Left ventricle myocardium superior (tissue), 1 donor: ENCODE measurements around the gene CNPY1. TPM values are rescaled to one million over a fixed set of nuclear protein-coding genes. Genes with fewer than 3 reads are reported as not detected.
A peak's percentile ranks its signal among the peaks of the same experiment; 100 is the strongest.
"Not testable (repeated sequence)": the region's sequence is repeated elsewhere in the genome, so short reads cannot be mapped to it uniquely, and the experiment has no call there.

Experiments
- ATAC-seq: fragments of 200-7000 bp; cut with Tn5 transposase; one replicate; pipeline ENCODE4 v1.9.1; 2020; ENCODE audit warnings: mild to moderate bottlenecking, moderate library complexity
- DNase-seq: peaks from one replicate; pipeline ENCODE4 v3.0.0-alpha.2; 2020
- intact Hi-C: fragments of 100-400 bp; cut with micrococcal nuclease; formaldehyde crosslinking; loops from one replicate; pipeline ENCODE4 v1.11.0; 2022
- total RNA-seq: library from RNA; stranded (reverse); fragmentation: NEBNext Ultra II Directional; extraction: Animal tissue kit (Norgen Biotek cat#: 25700); gene quantifications from one replicate; pipeline ENCODE4 v1.2.1, GENCODE V29; 2021
- donor health status: DM: no; HTN: yes; CAD: no; lungs with severe emphysema.

CNPY1 gene
- total RNA-seq, 1 donor from 2014 or later = not detected

DNA sequence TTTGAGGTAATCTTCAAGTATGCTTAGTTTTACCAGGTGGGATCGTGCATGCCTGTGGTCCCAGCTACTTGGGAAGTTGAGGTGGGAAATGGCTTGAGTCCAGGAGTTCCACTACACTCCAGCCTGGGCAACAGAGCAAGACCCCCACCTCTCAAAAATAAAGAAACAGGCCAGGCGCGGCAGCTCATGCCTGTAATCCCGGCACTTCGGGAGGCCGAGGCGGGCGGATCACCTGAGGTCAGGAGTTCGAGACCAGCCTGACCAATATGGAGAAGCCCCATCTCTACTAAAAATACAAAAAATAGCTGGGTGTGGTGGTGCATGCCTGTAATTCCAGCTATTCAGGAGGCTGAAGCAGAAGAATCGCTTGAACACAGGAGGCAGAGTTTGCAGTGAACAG lies 16.6 kb upstream of the CNPY1 start:
- DNase-seq = peak; percentile 5
- intact Hi-C loops, ATAC-seq: not testable (repeated sequence)

DNA sequence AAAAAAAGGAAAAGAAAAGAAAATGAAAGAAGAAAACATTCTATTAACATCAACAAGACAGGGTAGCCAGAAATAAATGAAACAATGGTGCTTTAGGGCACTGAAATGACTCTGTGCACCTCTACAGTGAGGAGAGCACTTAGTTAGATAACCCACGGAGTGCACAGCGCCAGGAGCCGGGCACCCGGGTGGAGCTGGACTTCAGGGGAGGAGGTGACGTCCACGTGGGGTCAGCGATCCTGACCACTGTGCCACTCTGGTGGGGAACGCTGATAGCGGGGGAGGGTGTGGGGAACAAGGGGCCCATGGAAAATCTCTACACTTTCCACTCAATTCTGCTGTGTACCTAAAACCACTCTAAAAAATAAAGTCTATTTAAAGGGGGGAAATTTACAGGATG lies 15.7 kb upstream of the CNPY1 start:
- peak; percentile 8 for DNase-seq
- intact Hi-C loops = no loop called here
- ATAC-seq = no peak

DNA sequence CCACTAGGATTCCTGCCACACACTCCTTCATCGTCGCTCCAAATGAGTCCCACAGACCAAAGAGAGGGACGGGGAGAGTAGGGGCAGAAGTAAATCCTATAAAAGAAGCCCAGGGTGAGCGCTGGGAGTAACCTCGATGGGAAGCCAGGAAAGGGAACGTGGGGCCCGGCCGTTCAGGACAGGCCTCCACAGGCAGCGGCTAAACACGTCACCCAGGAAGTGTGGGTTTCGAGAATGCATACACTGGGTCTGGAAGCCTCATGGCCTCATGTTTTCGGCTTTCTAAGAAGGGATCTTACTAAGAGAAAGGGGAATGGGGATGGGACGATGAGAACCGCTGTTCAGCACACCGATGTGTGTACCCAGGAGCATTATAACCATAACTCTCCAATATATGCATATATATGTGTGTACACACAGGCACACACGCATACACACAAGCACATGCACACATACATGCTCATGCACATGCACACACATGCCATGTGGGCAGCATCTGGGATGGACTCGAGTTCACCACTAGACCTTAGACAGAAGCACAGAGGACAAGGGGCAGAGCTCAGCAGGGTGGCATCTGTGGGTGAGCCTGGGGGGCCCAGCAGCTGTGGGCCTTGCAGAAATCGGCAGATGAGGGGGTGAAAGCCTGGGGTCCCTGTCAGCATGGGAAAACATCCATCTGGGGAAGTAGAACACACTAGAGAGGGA lies 14.8 kb upstream of the CNPY1 start:
- ATAC-seq (no peak), DNase-seq (no peak)
- intact Hi-C loops = no loop called here

DNA sequence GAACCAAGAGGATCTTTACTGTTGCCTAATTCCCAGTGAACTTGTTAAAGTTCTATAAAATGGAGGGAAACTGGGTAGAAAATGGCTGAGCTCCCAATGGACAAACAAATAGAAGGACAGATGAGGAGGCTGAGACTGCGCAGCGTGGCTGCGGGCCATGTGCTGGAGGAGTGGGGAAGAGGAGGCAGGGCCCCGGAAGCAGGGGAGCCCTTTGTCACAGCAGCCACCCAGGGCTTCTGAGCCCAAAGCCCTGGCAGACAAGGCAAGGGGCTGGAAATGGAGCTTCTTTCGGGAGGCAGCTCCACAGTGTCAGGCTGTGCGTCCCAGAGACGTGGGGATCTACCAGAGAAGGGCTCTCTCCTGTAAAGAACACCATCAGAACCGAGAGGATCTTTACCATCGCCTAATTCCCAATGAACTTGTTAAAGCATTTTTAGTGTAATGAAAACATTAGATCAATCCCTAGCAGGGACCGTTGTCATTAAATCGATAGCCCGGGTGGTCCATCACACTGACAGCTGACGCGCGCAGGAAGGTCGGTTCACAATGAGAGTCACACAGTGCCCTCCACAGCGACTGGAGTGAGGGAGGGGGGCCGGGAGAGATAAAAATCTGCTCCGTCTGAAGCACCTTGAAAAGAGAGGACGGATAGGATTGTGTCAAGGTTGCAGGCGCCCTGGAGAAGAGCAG lies 14.0 kb upstream of the CNPY1 start:
- ATAC-seq (no peak), DNase-seq (no peak)
- intact Hi-C loops = no loop called here

DNA sequence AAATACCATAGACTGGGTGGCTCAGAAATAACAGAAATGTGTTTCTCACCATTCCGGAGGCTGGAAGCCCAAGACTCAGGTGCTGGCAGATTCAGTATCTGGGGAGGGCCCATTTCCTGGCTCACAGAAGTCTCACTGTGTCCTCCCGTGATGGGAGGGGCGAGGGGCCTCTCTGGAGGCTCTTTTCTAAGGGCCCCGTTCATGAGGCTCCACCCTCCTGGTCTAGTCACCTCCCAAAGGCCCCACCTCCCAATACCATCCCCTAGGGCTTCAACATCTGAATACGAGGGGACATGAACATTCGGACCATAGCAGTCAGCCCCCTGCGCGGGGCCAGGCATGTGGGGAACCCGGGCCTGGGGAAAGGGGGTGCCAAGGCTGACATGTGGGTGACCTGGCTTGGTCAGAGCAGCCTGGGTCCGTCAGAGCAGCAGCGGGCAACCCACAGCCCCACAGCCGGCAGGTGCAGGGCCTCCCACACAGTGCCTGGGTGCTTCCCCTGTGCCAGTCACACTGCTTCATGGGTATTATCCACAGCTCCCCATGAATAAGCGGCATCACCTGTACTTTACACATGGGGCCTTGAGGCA lies 13.3 kb upstream of the CNPY1 start:
- ATAC-seq (no peak), DNase-seq (no peak)
- intact Hi-C loops = no loop called here

DNA sequence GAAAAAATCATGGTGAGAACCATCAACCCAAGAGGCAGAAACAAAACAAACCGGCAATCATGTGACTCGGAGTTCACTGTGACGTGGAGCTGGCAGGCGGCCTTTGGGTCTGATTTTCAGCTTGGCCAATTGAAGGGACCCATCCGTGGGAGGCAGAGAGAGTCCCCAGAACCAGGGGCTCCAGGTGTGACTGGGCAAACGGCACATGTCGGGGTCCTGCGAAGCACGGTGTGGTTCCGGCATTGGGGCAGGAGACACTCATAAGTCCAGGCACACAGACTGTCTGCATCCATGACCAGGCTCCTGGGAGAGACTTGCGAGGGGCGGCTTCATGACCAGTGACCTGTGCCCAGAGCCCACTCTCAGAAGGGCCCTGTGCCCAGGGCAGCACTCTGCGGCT lies 12.6 kb upstream of the CNPY1 start:
- intact Hi-C loops = no loop called here
- ATAC-seq (no peak), DNase-seq (no peak)

DNA sequence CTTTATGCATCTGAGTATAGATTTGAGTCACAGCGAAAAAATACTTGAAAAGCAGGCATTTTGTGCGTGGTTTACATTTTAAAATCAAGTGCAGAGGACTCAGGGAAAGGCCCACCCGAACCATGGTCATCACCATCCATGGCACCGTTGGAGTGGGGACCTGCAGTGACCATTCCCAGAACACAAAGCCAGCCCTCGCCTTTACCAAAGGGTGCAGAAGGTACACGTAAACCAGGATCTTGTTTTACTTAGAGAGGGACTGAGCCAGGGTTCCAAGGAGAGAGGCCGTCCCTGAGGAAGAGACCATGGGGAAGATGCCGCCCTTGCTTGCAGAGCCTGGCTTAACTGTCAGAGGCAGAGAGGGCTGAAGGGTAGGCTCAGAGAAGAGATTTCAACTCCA lies 12.0 kb upstream of the CNPY1 start:
- ATAC-seq = no peak
- intact Hi-C loops = no loop called here
- no peak for DNase-seq

DNA sequence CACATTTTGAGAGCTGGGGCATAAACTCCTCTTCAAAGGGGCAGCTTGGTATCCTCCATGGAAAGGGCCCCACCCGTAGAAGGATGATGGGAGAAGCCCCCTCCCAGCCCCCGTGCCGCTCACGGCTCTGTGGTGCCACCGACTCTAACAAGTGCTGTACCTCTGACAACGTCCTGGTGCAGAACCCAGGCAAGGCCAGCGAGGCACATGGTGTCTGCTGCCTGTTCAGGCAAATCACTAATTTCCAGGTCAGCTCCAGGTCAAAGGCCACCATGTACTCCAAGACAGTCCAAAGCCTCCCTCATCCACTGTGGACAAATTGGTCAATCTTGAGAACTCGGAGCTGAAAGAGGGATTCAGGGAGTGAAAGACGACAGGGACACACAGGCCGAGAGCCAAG lies 11.4 kb upstream of the CNPY1 start:
- ATAC-seq = no peak
- intact Hi-C loops = no loop called here
- peak; percentile 20 for DNase-seq

DNA sequence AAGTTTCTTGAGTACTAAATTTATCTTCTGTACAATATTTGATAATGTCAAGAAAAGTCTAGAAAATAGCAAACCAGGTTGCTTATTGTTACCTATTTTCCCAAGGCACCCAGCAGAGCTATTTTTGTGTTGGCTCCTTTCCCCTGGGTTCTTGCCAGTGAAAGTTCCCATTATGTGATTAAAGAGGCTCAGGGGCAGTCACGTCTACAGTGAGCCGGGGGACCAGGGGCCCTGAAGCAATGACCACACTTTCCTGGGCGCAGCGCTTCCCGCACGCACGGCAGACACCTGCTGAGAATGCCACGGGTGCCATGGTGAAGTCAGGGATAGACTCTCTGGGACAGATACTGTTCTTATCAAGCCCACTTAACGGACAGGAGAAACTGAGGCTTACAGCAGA lies 10.4 kb upstream of the CNPY1 start:
- ATAC-seq (no peak), DNase-seq (no peak)
- intact Hi-C loops = no loop called here

DNA sequence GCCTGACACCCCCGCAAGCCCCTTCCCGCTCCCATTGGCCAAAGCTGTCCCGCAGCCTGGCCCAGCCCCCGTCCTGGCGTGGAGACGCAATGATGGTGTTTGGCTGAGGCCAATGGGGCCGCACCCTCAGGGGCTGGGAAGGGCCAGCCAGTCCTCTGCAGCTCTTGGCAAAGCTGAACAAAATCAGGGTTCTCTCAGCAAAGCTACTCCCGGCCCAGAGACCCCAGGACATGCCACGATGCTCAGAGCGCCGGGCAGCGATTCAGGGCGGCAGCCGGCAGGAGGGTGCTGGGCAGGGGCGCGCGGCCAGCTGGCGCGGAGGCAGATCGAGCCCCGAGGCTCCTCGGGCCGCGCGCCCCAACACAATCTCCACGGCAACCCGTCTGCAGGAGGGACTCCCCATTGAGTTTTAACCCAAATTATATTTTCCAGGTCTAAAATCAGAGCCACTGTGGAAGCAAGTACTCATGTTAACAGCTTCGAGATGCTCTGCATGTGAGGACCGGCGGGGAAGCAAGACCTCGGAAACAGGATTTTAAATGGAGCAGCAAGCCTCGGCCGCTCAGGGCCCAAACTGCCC lies 8.8 kb upstream of the CNPY1 start:
- no peak for ATAC-seq
- intact Hi-C loops = no loop called here
- DNase-seq = no peak

DNA sequence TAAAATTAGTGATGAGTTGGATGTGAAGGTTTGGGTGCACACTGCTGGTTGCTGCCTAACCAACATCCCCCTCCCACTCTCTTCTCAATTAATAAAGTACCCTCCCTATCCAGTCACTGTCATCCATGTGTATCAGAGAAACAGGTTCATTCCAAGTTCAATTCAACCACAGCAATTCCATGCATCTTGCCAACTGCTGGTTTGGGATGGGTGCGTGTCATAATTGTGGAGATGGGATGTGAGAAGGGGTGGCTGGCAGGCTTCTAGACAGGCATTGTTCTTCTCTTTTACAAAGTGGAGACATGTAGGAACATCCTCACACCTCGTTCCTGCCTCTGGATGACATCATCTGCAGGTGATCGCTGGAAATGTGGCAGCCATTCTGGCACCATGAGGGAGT lies 7.5 kb upstream of the CNPY1 start:
- intact Hi-C loops = no loop called here
- no peak for ATAC-seq
- DNase-seq = no peak

DNA sequence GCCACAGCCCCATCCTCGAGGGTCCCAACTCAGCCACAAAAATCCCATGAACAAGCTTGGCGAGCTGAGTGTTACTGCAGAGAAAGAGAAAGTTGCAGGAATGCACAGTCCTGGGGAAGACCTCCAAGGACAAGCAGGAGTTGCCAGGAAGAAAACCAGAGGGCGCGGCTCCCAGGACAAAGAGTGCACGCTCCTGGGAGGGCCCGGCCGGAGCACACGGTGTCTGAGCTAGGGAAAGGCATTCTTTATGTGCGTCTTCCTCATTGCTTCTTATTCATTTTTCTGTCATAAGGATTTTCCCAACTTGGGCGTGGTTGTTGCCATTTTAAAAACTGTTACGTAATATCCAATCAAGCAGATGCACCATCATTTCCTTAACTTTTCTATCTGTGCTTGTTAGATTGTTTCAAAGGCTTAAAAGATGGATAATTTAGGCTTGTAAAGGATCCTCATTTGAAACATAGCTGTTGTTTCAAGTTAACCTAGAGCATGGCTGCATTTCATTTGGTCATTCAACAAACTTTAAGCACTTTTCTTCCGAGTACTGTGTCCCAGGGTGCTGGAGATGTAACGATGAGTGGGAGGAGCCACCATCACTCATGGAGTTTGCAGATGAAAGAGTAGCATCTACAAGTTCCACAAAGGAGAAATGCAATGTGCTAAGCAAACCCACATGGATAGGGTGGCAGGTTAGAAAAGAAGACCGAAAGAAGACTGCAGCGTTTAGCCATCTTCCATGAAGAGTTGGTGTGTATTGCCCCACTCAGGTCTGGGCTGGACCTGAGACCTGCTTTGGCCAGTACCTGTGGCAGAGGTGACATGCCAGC lies 5.6 kb upstream of the CNPY1 start:
- ATAC-seq (no peak), DNase-seq (no peak)
- intact Hi-C loops = no loop called here

DNA sequence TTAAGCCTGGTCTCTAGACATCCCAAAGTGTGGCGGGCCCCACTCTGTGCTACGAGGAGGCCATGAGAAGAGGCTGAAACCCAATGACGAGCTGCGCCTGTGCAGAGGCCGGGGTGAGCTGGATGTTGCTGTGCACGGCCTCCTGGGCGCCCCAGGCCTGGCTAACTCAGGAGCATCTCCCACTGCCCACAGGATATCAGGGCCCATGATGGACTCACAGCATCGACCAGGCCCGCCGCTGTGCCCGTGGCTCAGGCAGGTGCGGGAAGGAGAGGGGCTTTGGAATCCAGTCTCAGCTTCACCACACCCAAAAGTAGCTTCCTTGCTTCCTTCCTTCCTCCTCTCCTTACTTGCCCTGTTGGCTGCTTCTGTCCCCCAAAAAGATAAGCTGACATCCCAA lies 4.6 kb upstream of the CNPY1 start:
- intact Hi-C loops = no loop called here
- DNase-seq (no peak), ATAC-seq (no peak)

DNA sequence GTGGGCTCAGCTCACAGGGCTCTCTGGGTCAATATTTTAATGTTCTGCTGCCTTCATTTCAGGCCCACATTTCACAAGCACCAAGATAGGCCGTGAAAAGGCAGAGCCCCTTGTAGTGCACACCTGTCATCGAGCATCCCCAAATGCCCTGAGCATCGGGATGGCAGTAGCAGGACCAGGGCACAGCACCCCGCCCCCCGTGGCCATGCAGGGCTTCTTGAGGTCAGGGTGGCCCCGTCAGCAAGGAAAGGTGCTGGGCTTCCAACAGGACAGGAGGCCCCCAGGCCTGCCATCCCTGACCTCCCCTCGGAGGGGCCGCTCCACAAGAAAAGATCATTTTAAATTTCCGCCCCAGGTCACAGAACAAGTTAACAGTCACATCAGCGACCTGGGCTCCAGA lies 2.9 kb upstream of the CNPY1 start:
- ATAC-seq = no peak
- intact Hi-C loops = no loop called here
- DNase-seq = no peak

DNA sequence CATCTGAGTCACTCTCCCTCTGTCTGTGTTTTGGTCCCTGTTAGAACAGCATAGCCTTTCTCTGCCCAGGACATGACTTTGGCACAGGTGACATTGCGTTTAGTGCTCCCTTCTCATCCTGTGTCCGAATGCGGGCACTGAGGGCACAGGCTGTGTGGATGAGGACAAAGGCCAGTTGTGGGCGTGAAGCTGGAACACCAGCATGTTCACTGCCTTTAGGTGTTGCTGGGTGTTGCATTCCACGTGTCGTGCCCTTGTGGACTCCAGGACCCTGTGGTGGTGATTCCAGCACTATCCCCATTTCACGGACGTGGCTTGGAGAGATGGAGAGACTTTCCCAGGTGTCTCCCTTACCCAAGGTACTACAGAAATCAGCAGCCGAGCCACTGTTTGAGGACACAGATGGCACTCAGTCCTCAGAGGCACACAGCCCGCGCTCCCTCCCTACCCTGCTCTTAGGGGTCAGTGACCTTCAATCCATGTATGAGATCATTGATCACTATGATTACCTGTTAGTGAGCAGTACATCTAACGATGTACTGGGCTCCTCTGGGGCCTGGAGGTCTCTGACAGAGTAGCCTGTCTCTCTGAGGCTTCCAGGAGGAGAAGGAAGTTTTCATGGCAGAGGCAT lies 917 bp upstream of the CNPY1 start:
- ATAC-seq = no peak
- no peak for DNase-seq
- intact Hi-C loops = no loop called here

DNA sequence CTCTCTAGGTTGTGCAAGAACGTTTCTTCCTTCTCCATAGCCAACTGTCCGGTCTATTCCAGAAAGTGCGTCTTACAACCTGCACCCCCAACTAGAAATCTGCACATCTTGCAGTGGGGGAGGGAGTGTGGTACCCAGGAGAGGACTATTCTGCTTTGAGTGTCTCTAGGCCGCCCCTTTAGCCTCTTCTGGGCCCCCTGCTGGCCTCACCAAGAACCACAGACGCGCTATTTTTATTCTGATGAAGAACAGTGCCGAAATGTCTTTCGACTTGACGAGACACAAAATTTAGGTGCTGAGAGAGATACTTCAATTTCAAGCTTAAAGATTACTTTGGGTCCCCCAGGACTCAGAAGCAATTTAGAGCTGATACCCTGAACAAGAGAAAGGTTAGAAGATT lies 1.0 kb downstream of the CNPY1 start:
- DNase-seq (no peak), ATAC-seq (no peak)
- intact Hi-C loops = no loop called here

DNA sequence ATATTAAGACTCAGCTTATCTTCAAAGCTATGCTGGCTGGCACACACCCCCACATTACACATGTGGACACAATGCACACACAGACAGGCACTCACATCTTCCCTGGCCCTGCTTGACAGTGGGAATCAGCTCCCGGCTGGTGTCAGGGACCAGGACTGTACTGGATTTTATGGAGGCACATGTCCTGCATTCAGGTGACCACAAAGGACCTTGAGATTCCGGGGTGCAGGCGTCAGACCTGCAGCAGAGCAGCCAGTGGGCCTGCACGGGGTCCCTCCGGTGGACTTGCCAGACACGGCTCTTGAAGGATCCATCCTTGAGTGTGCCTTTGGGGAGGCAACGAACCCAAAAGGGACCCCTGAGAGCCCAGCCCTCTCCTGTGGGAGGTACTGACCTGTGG lies 1.9 kb downstream of the CNPY1 start:
- intact Hi-C loops = no loop called here
- DNase-seq = no peak
- no peak for ATAC-seq

DNA sequence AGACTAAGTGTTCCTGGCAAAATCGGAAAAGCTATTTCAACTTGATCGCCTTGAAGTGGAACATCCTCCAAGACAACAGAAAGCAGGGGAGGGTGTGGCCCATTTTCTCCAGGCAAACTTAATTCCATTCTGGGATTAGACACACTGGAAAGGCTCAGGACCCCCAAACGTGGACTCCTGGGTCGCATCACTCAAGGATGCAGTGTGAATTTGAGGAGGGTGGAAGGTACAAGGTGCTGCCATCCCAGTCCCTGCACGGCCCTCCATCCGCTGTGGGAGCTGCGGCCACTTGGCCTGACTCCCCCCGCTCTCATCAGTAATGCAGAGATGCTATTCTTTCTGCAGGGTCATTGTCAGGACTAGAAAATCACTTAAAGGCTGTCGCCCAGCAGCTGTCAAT lies 2.4 kb downstream of the CNPY1 start:
- ATAC-seq = no peak
- DNase-seq = no peak
- intact Hi-C loops = no loop called here
